Stimulated activated CD8-positive, alpha-beta memory T cell treated with anti-CD3 and anti-CD28 coated beads, Interleukin-2, amount 100 ng/mL, for 1 hour (primary cell): Measurements from ENCODE around the gene TP73.

Source experiments
- DNase-seq, 2 donors: peaks; one replicate each; pipeline ENCODE4 v3.0.0-alpha.2; 2020; ENCODE audit warnings: low read depth in 2 of 2

The TP73 gene

DNA sequence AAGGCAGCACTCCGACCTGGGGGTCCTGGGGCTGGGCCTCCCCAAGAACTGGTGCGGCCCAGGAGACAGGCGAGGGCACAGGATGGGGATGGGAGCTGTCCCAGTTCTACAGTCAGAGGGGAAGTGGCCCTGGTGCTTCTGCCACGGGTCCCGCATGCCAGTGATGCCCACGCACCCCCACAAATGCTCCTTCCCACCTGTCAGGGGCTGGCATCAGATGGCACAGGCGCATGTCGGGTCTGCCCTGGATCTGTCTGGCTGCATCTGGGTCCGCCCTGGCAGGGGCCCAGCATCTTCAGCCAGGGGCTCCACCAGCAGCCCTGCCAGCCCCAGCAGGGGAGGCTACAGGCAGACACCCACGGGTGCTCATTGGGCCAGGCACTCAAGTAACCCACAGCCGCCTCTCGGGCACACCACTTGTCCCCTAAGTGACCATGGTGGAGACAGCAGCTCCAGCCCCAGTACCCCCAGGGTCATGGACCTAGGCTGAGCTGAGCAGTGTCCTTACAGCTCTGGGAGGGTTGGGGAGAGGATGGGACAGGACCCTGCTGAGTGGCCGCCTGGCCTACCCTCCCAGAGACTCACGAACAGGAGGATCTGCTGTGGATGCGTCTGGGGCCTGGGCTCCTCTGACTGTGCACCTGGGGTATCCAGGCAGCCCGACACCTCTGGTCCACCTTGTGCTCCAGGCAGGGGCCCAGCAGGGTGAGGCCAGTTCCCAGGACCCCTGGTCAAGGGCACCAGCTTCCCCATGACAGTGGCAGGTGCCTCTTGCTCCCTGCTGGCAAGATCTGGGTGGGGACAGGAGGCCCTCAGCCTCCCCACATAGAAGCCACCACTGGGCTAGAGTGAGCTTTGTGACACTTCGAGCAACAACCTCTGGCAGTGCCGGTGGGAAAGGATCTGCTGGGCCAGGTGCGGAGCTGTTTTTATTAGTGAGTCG, 125.6 kb downstream of the TP73 start:
- DNase-seq: no peak

DNA sequence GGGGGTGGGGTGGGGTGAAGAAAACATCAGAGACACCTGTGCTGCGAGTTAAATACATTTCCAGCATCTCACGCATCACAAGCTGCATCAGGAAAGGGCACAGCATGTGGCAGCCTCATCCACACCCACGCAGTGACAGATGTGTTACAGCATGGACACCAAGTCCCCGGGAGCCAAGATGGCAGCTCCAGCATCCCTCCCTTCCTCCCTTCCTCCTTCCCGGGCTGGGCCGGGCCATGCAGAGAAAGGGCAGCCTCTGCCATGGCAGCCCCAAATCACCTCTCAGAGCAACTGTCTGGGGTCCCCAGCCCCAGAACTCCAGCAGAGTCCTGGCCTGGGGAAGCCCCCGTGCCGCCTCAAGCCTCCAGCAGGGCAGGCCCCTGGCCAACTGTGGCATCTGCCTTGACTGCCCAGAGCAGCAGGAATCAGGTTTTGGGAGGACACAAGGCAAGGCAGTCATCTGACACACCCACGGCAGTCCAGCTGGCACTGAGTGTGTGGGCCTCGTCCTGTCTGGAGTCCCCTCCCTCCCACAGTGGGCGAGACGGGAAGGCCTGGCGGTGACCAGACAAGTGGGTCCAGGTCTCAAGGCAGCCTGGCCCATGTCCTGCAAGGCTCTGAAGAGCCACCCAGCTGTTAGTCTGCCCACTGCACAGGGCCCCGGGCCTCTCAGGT, 126.4 kb downstream of the TP73 start:
- no peak for DNase-seq

DNA sequence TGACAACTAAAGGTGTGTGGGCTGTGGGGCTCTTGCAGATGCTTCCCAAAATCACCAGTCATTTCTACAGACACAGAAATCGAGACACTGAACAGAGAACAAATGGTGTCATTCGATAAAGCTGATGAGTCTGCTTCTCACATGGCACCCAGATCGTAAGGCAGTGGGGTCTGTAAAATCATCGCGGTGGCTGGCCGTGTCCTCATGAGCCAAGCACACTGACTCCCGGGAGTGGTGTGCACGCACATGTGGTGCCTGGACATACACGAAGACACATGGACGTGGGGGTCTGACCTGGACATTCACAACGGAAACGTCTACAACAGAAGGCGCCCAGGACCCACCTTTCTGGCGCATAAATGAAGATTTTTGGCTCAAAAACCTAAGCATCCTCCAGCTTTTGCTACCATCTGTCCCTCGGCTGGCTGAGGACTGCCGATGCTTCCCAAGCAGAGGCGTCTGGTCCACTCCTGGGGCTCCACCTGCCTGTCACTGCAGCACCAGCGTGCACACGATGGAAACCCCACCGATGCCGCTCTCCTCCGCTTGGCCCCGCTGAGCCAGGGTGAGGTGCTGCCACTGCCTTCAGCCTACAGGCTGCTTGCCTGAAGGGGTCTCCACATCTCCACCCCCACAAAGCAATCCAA, 127.1 kb downstream of the TP73 start:
- no peak for DNase-seq

DNA sequence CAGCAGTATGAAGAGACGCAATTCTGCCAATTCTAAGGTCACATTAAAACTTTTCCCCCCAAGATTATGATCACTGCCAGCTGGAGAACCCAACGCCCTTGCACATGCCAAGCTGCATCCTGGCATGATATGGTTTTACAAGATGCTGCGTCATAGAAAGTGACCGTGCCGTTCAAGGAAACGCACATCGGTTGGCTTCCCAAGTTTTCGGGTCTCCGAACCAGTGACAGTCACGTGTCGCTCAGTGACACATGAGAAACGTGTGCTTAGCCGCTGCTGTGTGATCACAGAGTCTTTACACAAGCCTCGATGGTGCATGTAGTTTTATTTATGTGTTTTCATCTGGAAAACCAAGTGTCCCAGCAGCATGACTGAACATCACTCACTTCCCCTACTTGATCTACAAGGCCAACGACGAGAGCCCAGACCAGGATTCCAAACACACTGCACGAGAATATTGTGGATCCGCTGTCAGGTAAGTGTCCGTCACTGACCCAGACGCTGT, 127.6 kb downstream of the TP73 start:
- DNase-seq: no peak

DNA sequence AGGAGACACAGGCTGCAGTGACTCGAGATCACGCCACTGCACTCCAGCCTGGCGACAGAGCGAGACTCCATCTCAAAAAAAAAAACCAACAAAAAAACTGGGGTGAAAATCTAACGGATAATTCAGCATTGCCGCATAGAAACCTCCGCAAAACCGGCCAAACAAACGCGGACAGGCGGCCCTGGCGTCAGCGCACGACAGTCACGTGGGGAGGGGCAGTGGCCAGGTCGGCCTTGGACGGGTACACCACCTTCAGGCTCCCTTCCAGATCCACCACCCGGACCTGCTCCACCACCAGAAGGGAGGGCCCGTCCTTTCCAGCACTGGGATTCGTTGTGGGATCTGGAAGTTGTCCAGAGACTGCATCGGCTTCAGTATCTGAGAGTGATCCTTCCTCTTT, 128.6 kb downstream of the TP73 start:
- DNase-seq: no peak

DNA sequence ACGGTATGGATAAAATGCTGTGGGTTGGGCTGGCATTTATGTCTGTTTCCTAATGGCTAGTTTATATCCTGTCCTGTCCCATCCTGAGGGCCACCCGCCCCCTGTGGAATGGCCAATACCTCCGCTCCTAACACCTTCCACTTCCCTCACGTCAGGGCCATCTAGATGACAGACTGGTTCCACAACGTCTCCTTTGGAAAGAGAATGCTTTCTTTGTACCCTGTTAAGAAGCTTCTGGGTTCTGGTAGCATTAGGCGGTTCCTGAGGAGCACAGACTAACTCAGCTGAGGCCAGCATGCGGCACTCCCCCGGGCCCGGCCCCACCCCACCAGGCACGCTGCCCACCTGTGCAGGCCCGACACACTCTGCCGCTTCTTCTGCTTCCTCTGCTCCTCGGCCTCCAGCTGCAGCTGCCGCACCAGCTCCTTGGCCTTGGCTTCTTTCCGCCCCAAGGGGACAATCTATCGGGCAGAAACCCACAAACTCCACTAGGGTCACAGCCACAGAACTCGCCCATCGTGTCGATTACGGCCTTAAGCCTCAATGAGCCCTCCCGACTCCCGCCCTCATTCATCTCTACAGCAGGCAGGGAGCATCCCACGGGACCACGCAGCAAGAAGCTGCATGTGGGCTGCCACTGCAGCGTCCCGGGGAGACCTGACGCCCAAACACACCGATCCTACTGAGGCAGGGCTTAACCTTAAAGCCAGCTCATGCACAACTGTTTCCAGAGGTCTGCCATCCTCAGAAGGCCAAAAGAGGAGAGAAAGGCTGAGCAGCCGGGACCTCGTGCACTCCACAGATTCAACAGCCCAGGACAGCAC, 131.5 kb downstream of the TP73 start:
- DNase-seq: no peak

DNA sequence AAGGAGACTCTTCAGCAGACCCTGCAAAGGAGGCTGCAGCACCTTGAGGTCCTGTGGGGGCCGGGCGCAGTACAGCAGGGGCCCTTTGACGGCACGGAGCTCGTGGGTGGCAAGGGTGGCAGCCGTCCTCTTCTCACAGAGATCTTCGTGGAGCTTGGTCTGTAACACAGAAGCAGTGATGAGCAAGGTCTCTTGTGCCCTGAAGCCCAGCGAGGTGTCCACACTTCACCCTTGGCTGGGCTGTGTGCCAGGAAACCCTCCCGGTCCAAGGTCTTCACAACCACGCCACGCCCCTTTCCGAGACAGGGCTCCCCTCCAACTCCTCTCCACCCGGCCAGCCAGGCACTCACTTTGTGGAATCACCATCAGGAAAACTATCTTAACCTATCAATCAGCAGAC, 132.7 kb downstream of the TP73 start:
- DNase-seq: no peak

DNA sequence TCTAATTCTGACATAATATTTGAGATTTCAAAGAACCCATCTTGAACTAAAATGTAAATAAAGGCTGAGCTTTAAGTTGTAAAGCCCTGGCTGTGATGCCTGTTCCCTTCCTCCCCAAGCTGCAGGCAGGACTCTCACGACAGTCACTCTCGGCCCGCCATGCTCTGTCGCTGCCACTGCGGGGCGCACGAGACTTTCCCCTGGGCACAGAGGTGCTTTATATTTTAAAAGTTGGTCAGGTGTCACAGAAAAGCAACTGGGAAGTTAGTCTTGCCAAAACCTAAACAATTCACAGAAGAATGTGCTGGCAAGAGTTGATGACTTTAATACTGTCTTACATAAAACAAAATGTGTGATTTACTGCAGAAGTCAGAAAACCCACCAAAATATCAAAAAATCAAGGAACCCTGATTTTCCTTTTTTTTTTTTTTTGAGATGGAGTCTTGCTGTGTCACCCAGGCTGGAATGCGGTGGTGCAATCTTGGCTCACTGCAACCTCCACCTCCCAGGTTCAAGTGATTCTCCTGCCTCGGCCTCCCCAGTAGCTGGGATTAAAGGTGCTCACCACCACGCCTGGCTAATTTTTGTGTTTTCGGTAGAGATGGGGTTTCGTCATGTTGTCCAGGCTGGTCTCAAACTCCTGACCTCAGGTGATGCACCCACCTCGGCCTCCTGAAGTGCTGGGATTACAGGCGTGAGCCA, 133.3 kb downstream of the TP73 start:
- DNase-seq: no peak
